ENCODE measurements around the gene RASGRP4. TPM values are rescaled to one million over a fixed set of nuclear protein-coding genes. Genes with fewer than 3 reads are reported as not detected.

RASGRP4 gene
- total RNA-seq, 2 donors from 2014 or later, result 0.09 TPM; not detected in 1

- H3K27ac Mint-ChIP-seq, result no peak within 1 kb of the TSS
- peaks cover 11% of the 10 kb centered on the region for H3K36me3 Mint-ChIP-seq (ENCODE audit: low read depth)
- 0% methylated on average over 13 to 82 of the region's 82 CpGs for WGBS, 2 experiments (ENCODE audit: insufficient coverage in 1 of 2, insufficient read length in 1 of 2)
These were observed 22.9 kb downstream of the RASGRP4 start, which contains the start of gene FAM98C for GRCh38 chr19:38402967-38403674. TSS of gene FAM98C (plus strand) at chr19:38403093. CDS start at chr19:38403154, 61 bp downstream.

DNA sequence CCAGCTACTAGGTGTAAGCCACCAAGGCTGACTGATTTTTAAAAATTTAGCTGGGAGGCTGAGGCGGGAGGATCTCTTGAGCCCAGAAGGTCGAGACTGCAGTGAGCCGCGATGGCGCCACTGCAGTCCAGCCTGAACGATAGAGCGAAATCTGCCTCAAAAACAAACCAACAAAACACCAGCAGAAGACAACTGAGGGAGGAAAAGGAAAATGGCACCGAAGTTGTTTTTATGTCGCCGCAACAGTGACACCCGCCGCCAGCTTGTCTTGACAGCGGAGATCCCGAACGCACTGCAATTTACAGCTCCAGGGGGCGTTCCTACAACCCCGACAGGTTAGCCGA lies 23.4 kb downstream of the RASGRP4 start:
- no peaks in the 10 kb centered on the region for H3K4me1 ChIP-seq (ENCODE audit: control insufficient read depth, insufficient read depth, low read length)
- peaks cover 8% of the 10 kb centered on the region for H3K27me3 ChIP-seq (ENCODE audit: control insufficient read depth, insufficient read depth, low read length, poor library complexity, severe bottlenecking)
- H3K9ac ChIP-seq (ENCODE audit: extremely low read depth, low read length, poor library complexity, severe bottlenecking), result no peak overlapping the region
- H3K9me3 ChIP-seq (ENCODE audit: control insufficient read depth, low read length), result no peaks in the 10 kb centered on the region
- H3K36me3 ChIP-seq (ENCODE audit: control insufficient read depth, insufficient read depth, low read length), result no peaks in the 10 kb centered on the region
- H3K4me3 ChIP-seq (ENCODE audit: low read length), result peak overlapping the region; percentile 66
- TF ChIP-seq, protein P1, sequence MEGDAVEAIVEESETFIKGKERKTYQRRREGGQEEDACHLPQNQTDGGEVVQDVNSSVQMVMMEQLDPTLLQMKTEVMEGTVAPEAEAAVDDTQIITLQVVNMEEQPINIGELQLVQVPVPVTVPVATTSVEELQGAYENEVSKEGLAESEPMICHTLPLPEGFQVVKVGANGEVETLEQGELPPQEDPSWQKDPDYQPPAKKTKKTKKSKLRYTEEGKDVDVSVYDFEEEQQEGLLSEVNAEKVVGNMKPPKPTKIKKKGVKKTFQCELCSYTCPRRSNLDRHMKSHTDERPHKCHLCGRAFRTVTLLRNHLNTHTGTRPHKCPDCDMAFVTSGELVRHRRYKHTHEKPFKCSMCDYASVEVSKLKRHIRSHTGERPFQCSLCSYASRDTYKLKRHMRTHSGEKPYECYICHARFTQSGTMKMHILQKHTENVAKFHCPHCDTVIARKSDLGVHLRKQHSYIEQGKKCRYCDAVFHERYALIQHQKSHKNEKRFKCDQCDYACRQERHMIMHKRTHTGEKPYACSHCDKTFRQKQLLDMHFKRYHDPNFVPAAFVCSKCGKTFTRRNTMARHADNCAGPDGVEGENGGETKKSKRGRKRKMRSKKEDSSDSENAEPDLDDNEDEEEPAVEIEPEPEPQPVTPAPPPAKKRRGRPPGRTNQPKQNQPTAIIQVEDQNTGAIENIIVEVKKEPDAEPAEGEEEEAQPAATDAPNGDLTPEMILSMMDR (conservative IDR thresholded peaks at IDR 0.05), result no peak
- no peak overlapping the region for H3K27ac ChIP-seq (ENCODE audit: low read depth, low read length)
- peak overlapping the region; percentile 61 for H3K4me3 Mint-ChIP-seq
- no peak for DNase-seq
- WGBS, 2 experiments (ENCODE audit: insufficient coverage in 1 of 2, insufficient read length in 1 of 2), result 8 to 67% methylated on average over 1 to 13 of the region's 18 CpGs
- no peaks in the 10 kb centered on the region for H3K9me3 Mint-ChIP-seq
- peaks cover 10% of the 10 kb centered on the region for H3K36me3 Mint-ChIP-seq (ENCODE audit: low read depth)
- peaks cover 44% of the 10 kb centered on the region for H3K27me3 Mint-ChIP-seq (ENCODE audit: insufficient read depth)
- H3K4me1 Mint-ChIP-seq, result peaks cover 1% of the 10 kb centered on the region
- no peak overlapping the region for H3K27ac Mint-ChIP-seq

More at GRCh38 chr19:38402967-38403674, 22.9 kb downstream of the RASGRP4 start, which contains the start of gene FAM98C:
- Histone ChIP-seq H3K4me1 (ENCODE audit: control insufficient read depth, insufficient read depth, low read length) (no peaks in the 10 kb centered on the region), H3K27me3 (ENCODE audit: control insufficient read depth, insufficient read depth, low read length, poor library complexity, severe bottlenecking) (peaks cover 8% of the 10 kb centered on the region), H3K36me3 (ENCODE audit: control insufficient read depth, insufficient read depth, low read length) (no peaks in the 10 kb centered on the region), H3K9ac (ENCODE audit: extremely low read depth, low read length, poor library complexity, severe bottlenecking) (no peak within 1 kb of the TSS), H3K9me3 (ENCODE audit: control insufficient read depth, low read length) (no peaks in the 10 kb centered on the region), H3K4me3 (ENCODE audit: low read length) (peak within 1 kb of the TSS; percentile 77), H3K27ac (ENCODE audit: low read depth, low read length) (no peak within 1 kb of the TSS)
- H3K4me1 Mint-ChIP-seq, result peaks cover 1% of the 10 kb centered on the region
- TF ChIP-seq, protein P1 (conservative IDR thresholded peaks at IDR 0.05), result peak; percentile 100
- peaks cover 39% of the 10 kb centered on the region for H3K27me3 Mint-ChIP-seq (ENCODE audit: insufficient read depth)
- no peaks in the 10 kb centered on the region for H3K9me3 Mint-ChIP-seq
- peak within 1 kb of the TSS; percentile 61 for H3K4me3 Mint-ChIP-seq
- peak; percentile 99 for DNase-seq

DNA sequence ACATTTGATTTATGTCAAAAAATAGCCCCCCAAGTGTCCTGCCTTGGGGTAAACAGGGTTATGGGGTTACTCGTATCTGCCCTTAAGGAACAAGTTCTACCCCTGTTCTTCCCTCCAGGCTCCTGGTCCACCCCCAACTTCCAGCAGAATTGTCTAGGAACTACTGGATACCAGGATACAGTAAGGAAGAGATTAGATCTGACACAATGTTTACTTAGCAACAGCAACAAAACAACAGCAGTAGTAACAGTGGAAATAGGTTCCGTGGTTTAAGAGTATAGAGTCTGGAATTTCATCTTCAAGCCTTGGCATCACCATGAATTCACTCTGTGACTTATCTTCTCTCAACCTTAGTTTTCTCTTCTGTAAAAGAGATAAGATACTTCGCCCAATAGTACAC lies 24.9 kb downstream of the RASGRP4 start:
- peaks cover 58% of the 10 kb centered on the region for H3K27me3 Mint-ChIP-seq (ENCODE audit: insufficient read depth)

More for the DNA sequence above, 24.9 kb downstream of the RASGRP4 start:
- H3K4me1 Mint-ChIP-seq, result peaks cover 1% of the 10 kb centered on the region
- no peak overlapping the region for H3K27ac Mint-ChIP-seq
- no peak for DNase-seq
- no peaks in the 10 kb centered on the region for H3K9me3 ChIP-seq (ENCODE audit: control insufficient read depth, low read length)
- TF ChIP-seq, protein P1 (conservative IDR thresholded peaks at IDR 0.05), result no peak
- peaks cover 8% of the 10 kb centered on the region for H3K27me3 ChIP-seq (ENCODE audit: control insufficient read depth, insufficient read depth, low read length, poor library complexity, severe bottlenecking)
- H3K36me3 ChIP-seq (ENCODE audit: control insufficient read depth, insufficient read depth, low read length), result no peaks in the 10 kb centered on the region
- peaks cover 10% of the 10 kb centered on the region for H3K36me3 Mint-ChIP-seq (ENCODE audit: low read depth)
- WGBS, 2 experiments (ENCODE audit: insufficient coverage in 1 of 2, insufficient read length in 1 of 2), result 79 to 100% methylated on average over 2 of the region's 3 CpGs
- H3K4me3 ChIP-seq (ENCODE audit: low read length), result no peak overlapping the region
- H3K9me3 Mint-ChIP-seq, result no peaks in the 10 kb centered on the region
- no peak overlapping the region for H3K4me3 Mint-ChIP-seq
- H3K9ac ChIP-seq (ENCODE audit: extremely low read depth, low read length, poor library complexity, severe bottlenecking), result no peak overlapping the region
- no peaks in the 10 kb centered on the region for H3K4me1 ChIP-seq (ENCODE audit: control insufficient read depth, insufficient read depth, low read length)
- H3K27ac ChIP-seq (ENCODE audit: low read depth, low read length), result no peak overlapping the region
